ENCODE measurements around the gene HCST. TPM values are rescaled to one million over a fixed set of nuclear protein-coding genes. Genes with fewer than 3 reads are reported as not detected.
A peak's percentile ranks its signal among the peaks of the same experiment; 100 is the strongest.

HCST gene
- total RNA-seq, 4 donors from 2014 or later: 1.2 to 1.5 TPM; not detected in 2

DNA sequence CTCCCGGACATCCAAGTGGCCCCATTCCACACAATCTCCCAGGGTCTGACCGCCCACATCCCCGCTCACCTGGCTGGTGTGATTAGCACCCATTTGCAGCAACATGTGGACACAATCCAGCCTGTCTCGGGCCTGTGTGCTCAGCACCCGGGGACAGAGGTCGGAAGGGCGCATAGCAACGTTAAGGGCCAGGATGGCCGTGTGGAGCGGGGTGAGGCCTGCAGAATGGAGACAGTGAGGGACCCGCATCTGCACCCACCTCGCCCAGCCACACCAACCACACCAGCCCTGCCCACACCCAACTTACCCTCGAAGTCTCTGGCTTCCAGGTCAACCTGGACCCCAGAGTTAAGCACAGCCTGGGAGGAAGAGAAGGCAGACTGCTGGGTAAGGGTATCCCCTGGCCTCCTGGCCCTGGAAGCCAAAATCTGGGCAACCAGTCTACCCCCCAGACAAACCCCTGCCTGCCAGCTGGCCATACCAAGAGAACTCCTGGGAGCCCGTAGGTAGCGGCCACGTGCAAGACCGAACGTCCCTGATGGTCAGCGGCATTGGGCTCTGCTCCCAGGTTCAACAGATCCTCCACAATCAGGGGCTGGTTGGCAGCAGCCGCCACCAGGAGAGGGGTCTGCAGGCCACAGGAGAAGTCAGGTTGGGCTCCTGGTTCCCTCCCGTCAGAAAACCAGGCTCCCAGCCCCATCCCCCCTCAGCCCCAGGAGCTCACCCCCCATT lies 6.3 kb upstream of the HCST start:
- peaks cover 0 to 3% (median 0%) of the 10 kb centered on the region in 3 donors for H3K27me3 ChIP-seq
- H3K36me3 ChIP-seq: peaks cover 0 to 5% of the 10 kb centered on the region in 2 donors
- no peak overlapping the region for H3K27ac ChIP-seq
- intact Hi-C loops (cut with DNase I; ENCODE audit: low total_unique reads): no loop called here
- H3K4me3 ChIP-seq: no peak overlapping the region
- no peaks in the 10 kb centered on the region for H3K9me3 ChIP-seq
- H3K4me1 ChIP-seq: peaks cover 9 to 21% of the 10 kb centered on the region in 2 donors
- TF ChIP-seq, protein P1, sequence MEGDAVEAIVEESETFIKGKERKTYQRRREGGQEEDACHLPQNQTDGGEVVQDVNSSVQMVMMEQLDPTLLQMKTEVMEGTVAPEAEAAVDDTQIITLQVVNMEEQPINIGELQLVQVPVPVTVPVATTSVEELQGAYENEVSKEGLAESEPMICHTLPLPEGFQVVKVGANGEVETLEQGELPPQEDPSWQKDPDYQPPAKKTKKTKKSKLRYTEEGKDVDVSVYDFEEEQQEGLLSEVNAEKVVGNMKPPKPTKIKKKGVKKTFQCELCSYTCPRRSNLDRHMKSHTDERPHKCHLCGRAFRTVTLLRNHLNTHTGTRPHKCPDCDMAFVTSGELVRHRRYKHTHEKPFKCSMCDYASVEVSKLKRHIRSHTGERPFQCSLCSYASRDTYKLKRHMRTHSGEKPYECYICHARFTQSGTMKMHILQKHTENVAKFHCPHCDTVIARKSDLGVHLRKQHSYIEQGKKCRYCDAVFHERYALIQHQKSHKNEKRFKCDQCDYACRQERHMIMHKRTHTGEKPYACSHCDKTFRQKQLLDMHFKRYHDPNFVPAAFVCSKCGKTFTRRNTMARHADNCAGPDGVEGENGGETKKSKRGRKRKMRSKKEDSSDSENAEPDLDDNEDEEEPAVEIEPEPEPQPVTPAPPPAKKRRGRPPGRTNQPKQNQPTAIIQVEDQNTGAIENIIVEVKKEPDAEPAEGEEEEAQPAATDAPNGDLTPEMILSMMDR (IDR thresholded peaks at IDR 0.05 in 4 of 5, conservative IDR thresholded peaks at IDR 0.05 in 1 of 5): no peak
- no peak for TF ChIP-seq POLR2A (IDR thresholded peaks at IDR 0.05)
- in situ Hi-C loops (cut with MboI; ENCODE audit: low sequenced_read_pairs in 4 of 4): no loop called here
- no peak for DNase-seq
- ATAC-seq: no peak

DNA sequence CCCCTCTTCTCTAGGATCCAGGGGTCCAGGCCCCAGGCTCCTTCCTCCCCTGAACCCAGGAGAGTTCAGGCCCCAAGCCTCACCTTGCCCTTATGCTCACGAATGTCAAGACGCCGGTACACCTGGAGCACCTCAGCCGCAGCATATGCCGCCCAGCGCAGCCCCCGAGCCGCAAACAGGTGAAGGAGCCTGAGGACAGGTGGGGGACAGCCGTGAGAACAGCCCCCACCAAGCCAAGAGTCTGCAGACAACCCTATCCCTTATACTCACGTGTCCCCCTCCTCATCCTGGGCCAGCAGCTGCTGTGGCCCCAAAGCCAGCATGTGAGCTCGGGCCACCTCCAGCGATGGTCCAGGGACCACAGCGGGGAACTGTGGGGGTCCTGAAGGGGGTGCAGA lies 5.7 kb upstream of the HCST start:
- Histone ChIP-seq H3K27me3 (peaks cover 0 to 3% (median 0%) of the 10 kb centered on the region in 3 donors), H3K27ac (no peak overlapping the region), H3K4me1 (peaks cover 9 to 21% of the 10 kb centered on the region in 2 donors), H3K9me3 (no peaks in the 10 kb centered on the region), H3K36me3 (peaks cover 0 to 5% of the 10 kb centered on the region in 2 donors), H3K4me3 (no peak overlapping the region)
- intact Hi-C loops (cut with DNase I; ENCODE audit: low total_unique reads): no loop called here
- in situ Hi-C loops (cut with MboI; ENCODE audit: low sequenced_read_pairs in 4 of 4): no loop called here
- DNase-seq (no peak), ATAC-seq (no peak)
- TF ChIP-seq POLR2A (IDR thresholded peaks at IDR 0.05): no peak
- TF ChIP-seq, protein P1 (IDR thresholded peaks at IDR 0.05 in 4 of 5, conservative IDR thresholded peaks at IDR 0.05 in 1 of 5): no peak

DNA sequence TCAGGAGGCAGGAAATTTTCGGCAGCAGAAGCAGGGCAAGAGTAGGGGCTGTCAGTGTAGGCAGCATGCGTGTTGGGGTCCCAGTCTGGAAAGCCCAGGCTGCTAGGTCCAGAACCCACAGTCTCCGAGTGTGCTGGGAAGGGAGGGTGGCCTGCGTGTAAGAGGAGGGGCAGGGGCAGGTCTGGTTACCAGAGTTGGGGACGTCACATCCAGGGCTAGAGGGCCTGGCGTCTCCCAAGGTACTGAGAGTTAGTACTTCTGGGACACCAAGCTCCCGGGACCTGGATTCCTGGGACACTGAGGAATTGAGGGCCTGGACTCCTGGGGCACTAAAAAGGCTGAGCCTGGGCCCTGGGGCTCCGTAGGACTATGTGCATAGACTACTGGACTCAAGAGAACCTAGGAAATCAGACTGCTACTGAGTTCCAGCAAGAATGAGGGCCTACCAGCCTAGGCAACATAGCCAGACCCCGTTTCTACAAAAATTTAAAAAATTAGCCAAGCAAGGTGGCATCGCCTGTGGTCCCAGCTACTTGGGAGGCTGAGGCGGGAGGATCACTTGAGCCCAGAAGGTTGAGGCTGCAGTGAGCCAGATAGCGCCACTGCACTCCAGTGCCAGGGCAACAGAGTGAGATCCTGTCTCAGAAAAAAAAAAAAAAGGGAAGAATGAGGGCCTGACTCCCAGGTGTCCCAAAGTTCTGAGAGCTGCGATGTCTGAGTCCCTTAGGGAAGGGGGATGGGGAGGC lies 4.5 kb upstream of the HCST start:
- intact Hi-C loops (cut with DNase I; ENCODE audit: low total_unique reads) (no loop called here), in situ Hi-C loops (cut with MboI; ENCODE audit: low sequenced_read_pairs in 4 of 4) (no loop called here)
- Histone ChIP-seq H3K36me3 (peaks cover 0 to 5% of the 10 kb centered on the region in 2 donors), H3K4me1 (peaks cover 9 to 21% of the 10 kb centered on the region in 2 donors), H3K27me3 (peaks cover 0 to 3% (median 0%) of the 10 kb centered on the region in 3 donors), H3K9me3 (no peaks in the 10 kb centered on the region), H3K27ac (peak overlapping the region in 2 of 4 donors; percentile 64 to 79), H3K4me3 (peak overlapping the region; percentile 63 to 87 (median 66))
- no peak for DNase-seq
- ATAC-seq: no peak
- TF ChIP-seq POLR2A (IDR thresholded peaks at IDR 0.05): no peak
- TF ChIP-seq, protein P1 (IDR thresholded peaks at IDR 0.05 in 4 of 5, conservative IDR thresholded peaks at IDR 0.05 in 1 of 5): no peak

DNA sequence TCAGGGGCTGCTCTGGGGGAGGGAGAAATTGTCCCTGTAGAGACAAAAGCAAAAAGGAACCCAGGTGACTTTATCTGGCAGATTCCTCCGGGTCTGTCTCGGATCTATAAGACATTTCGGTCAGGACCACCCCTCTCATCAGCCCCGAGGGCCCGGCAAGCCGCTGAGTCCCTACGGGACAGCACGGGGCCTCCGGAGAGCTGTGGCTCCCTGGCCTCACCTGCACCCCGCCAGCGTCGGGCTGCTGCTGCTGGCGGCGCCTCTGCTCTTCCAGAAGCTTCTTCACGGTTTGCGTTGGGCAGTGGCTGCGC lies 3.9 kb upstream of the HCST start:
- H3K9me3 ChIP-seq: no peaks in the 10 kb centered on the region
- H3K27ac ChIP-seq: peak overlapping the region; percentile 49 to 79 (median 69)
- DNase-seq (no peak), ATAC-seq (no peak)
- in situ Hi-C loops (cut with MboI; ENCODE audit: low sequenced_read_pairs in 4 of 4): no loop called here
- H3K27me3 ChIP-seq: peaks cover 0 to 3% (median 0%) of the 10 kb centered on the region in 3 donors
- H3K4me3 ChIP-seq: peak overlapping the region; percentile 63 to 87 (median 66)
- peaks cover 9 to 21% of the 10 kb centered on the region in 2 donors for H3K4me1 ChIP-seq
- TF ChIP-seq, protein P1 (IDR thresholded peaks at IDR 0.05 in 4 of 5, conservative IDR thresholded peaks at IDR 0.05 in 1 of 5): no peak
- TF ChIP-seq POLR2A (IDR thresholded peaks at IDR 0.05): no peak
- H3K36me3 ChIP-seq: peaks cover 0 to 5% of the 10 kb centered on the region in 2 donors
- intact Hi-C loops (cut with DNase I; ENCODE audit: low total_unique reads): no loop called here
